ENCODE results near the gene EDARADD. TPM values are rescaled to one million over a fixed set of nuclear protein-coding genes. Genes with fewer than 3 reads are reported as not detected.

EDARADD gene
- total and polyA plus RNA-seq, 4 donors, result 0.13 to 0.67 (median 0.26) TPM

- no peak overlapping the region for H3K9ac ChIP-seq (ENCODE audit: low read depth in 1 of 2, low read length in 2 of 2)
- no peak for DNase-seq (ENCODE audit: low spot score)
- no peak overlapping the region for H3K27ac ChIP-seq (ENCODE audit: low read depth in 1 of 2, low read length in 2 of 2)
- no peaks in the 10 kb centered on the region for H3K9me3 ChIP-seq (ENCODE audit: control insufficient read depth in 4 of 4, low read length in 3 of 4)
- no peak overlapping the region for H3K4me3 ChIP-seq (ENCODE audit: low read depth in 1 of 3, low read length in 3 of 3)
- TF ChIP-seq, protein P1, sequence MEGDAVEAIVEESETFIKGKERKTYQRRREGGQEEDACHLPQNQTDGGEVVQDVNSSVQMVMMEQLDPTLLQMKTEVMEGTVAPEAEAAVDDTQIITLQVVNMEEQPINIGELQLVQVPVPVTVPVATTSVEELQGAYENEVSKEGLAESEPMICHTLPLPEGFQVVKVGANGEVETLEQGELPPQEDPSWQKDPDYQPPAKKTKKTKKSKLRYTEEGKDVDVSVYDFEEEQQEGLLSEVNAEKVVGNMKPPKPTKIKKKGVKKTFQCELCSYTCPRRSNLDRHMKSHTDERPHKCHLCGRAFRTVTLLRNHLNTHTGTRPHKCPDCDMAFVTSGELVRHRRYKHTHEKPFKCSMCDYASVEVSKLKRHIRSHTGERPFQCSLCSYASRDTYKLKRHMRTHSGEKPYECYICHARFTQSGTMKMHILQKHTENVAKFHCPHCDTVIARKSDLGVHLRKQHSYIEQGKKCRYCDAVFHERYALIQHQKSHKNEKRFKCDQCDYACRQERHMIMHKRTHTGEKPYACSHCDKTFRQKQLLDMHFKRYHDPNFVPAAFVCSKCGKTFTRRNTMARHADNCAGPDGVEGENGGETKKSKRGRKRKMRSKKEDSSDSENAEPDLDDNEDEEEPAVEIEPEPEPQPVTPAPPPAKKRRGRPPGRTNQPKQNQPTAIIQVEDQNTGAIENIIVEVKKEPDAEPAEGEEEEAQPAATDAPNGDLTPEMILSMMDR (IDR thresholded peaks at IDR 0.05; ENCODE audit: low read depth, low read length, missing input control), result no peak
- no peak for TF ChIP-seq HNF4A (conservative IDR thresholded peaks at IDR 0.05)
- TF ChIP-seq, protein P2, sequence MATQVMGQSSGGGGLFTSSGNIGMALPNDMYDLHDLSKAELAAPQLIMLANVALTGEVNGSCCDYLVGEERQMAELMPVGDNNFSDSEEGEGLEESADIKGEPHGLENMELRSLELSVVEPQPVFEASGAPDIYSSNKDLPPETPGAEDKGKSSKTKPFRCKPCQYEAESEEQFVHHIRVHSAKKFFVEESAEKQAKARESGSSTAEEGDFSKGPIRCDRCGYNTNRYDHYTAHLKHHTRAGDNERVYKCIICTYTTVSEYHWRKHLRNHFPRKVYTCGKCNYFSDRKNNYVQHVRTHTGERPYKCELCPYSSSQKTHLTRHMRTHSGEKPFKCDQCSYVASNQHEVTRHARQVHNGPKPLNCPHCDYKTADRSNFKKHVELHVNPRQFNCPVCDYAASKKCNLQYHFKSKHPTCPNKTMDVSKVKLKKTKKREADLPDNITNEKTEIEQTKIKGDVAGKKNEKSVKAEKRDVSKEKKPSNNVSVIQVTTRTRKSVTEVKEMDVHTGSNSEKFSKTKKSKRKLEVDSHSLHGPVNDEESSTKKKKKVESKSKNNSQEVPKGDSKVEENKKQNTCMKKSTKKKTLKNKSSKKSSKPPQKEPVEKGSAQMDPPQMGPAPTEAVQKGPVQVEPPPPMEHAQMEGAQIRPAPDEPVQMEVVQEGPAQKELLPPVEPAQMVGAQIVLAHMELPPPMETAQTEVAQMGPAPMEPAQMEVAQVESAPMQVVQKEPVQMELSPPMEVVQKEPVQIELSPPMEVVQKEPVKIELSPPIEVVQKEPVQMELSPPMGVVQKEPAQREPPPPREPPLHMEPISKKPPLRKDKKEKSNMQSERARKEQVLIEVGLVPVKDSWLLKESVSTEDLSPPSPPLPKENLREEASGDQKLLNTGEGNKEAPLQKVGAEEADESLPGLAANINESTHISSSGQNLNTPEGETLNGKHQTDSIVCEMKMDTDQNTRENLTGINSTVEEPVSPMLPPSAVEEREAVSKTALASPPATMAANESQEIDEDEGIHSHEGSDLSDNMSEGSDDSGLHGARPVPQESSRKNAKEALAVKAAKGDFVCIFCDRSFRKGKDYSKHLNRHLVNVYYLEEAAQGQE (IDR thresholded peaks at IDR 0.05), result no peak
- TF ChIP-seq EGR1 (IDR thresholded peaks at IDR 0.05; ENCODE audit: low read depth in 2 of 2), result no peak
- TF ChIP-seq, protein P3, sequence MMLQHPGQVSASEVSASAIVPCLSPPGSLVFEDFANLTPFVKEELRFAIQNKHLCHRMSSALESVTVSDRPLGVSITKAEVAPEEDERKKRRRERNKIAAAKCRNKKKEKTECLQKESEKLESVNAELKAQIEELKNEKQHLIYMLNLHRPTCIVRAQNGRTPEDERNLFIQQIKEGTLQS (IDR thresholded peaks at IDR 0.05), result no peak
- TF ChIP-seq GABPA (IDR thresholded peaks at IDR 0.05 in 1 of 2, conservative IDR thresholded peaks at IDR 0.05 in 1 of 2), result no peak
- TF ChIP-seq SP1 (IDR thresholded peaks at IDR 0.05), result no peak
- no peaks in the 10 kb centered on the region for H3K27me3 ChIP-seq (ENCODE audit: control insufficient read depth in 4 of 4, insufficient read depth in 4 of 4, low read length in 3 of 4)
- no peaks in the 10 kb centered on the region for H3K36me3 ChIP-seq (ENCODE audit: control insufficient read depth in 4 of 4, insufficient read depth in 3 of 4, low read depth in 1 of 4, low read length in 3 of 4)
- H3K4me1 ChIP-seq (ENCODE audit: control insufficient read depth in 4 of 4, insufficient read depth in 4 of 4, low read length in 3 of 4), result no peaks in the 10 kb centered on the region
- 72% methylated on average over 5 of the region's 5 CpGs for WGBS
Measured at GRCh38 chr1:236467327-236467641, 73.2 kb downstream of the EDARADD start.

- DNase-seq (ENCODE audit: low spot score), result no peak
- Histone ChIP-seq H3K27ac (ENCODE audit: low read depth in 1 of 2, low read length in 2 of 2) (no peak overlapping the region), H3K27me3 (ENCODE audit: control insufficient read depth in 4 of 4, insufficient read depth in 4 of 4, low read length in 3 of 4) (no peaks in the 10 kb centered on the region), H3K9me3 (ENCODE audit: control insufficient read depth in 4 of 4, low read length in 3 of 4) (no peaks in the 10 kb centered on the region), H3K4me3 (ENCODE audit: low read depth in 1 of 3, low read length in 3 of 3) (no peak overlapping the region), H3K9ac (ENCODE audit: low read depth in 1 of 2, low read length in 2 of 2) (no peak overlapping the region), H3K4me1 (ENCODE audit: control insufficient read depth in 4 of 4, insufficient read depth in 4 of 4, low read length in 3 of 4) (no peaks in the 10 kb centered on the region), H3K36me3 (ENCODE audit: control insufficient read depth in 4 of 4, insufficient read depth in 3 of 4, low read depth in 1 of 4, low read length in 3 of 4) (no peaks in the 10 kb centered on the region)
- WGBS, result 93% methylated on average over 4 of the region's 4 CpGs
- no peak for TF ChIP-seq MAX (IDR thresholded peaks at IDR 0.05)
- no peak for TF ChIP-seq FOXA1 (IDR thresholded peaks at IDR 0.05)
- no peak for TF ChIP-seq RXRA (IDR thresholded peaks at IDR 0.05)
- TF ChIP-seq GABPA (IDR thresholded peaks at IDR 0.05 in 1 of 2, conservative IDR thresholded peaks at IDR 0.05 in 1 of 2), result no peak
- no peak for TF ChIP-seq EGR1 (IDR thresholded peaks at IDR 0.05; ENCODE audit: low read depth in 2 of 2)
- no peak for TF ChIP-seq NR2F2 (IDR thresholded peaks at IDR 0.05)
- no peak for TF ChIP-seq RAD21 (IDR thresholded peaks at IDR 0.05)
- no peak for TF ChIP-seq FOXA2 (IDR thresholded peaks at IDR 0.05)
- no peak for TF ChIP-seq TAF1 (conservative IDR thresholded peaks at IDR 0.05)
- no peak for TF ChIP-seq YY1 (IDR thresholded peaks at IDR 0.05)
- TF ChIP-seq ZBTB33 (IDR thresholded peaks at IDR 0.05), result no peak
- TF ChIP-seq, protein P3 (IDR thresholded peaks at IDR 0.05), result no peak
- TF ChIP-seq HNF4G (IDR thresholded peaks at IDR 0.05), result no peak
- TF ChIP-seq, protein P1 (IDR thresholded peaks at IDR 0.05; ENCODE audit: low read depth, low read length, missing input control), result no peak
- TF ChIP-seq JUND (IDR thresholded peaks at IDR 0.05), result no peak
- TF ChIP-seq SP1 (IDR thresholded peaks at IDR 0.05), result no peak
- TF ChIP-seq HNF4A (conservative IDR thresholded peaks at IDR 0.05), result no peak
- TF ChIP-seq, protein P2 (IDR thresholded peaks at IDR 0.05), result no peak
Measured at GRCh38 chr1:236468625-236469024, 74.5 kb downstream of the EDARADD start.

Data from liver (tissue), 9 donors.